Breast epithelium (tissue), 4 donors: ENCODE data around the gene GPR107. TPM values are rescaled to one million over a fixed set of nuclear protein-coding genes. Genes with fewer than 3 reads are reported as not detected.

Source experiments
- DNase-seq, 2 donors: peaks; one replicate each; pipeline ENCODE4 v3.0.0-alpha.2; 2019; ENCODE audit warnings: low spot score in 2 of 2
- H3K27ac ChIP-seq, 2 donors: fragments of 200-600 bp; sonication (generic) in 1 of 2; one replicate each; pipeline ENCODE4 v1.5.1; 2016 to 2019; ENCODE audit warnings: mild to moderate bottlenecking in 1 of 2
- H3K27me3 ChIP-seq, 2 donors: fragments of 200-600 bp; sonication (generic) in 1 of 2; one replicate each; pipeline versions ENCODE4 v1.5.1 to v1.6.0; 2017 to 2019; ENCODE audit warnings: control low read depth in 1 of 2, mild to moderate bottlenecking in 1 of 2
- H3K36me3 ChIP-seq: fragments of 200-600 bp; one replicate; pipeline ENCODE4 v1.5.1; 2019
- H3K4me1 ChIP-seq, 2 donors: fragments of 200-600 bp; sonication (generic); one replicate each; pipeline ENCODE4 v1.5.1; 2016 to 2019; ENCODE audit warnings: control low read depth in 1 of 2
- H3K4me3 ChIP-seq, 3 donors: fragments of 200-600 bp; sonication (generic); 1 replicate in 2 of 3; 2 replicates in 1 of 3; pipeline ENCODE4 v1.5.1; 2016 to 2019; ENCODE audit warnings: mild to moderate bottlenecking in 3 of 3, moderate library complexity in 2 of 3
- H3K9me3 ChIP-seq, 2 donors: fragments of 200-600 bp; sonication (generic) in 1 of 2; one replicate each; pipeline ENCODE4 v1.5.1; 2016 to 2019; ENCODE audit warnings: control low read depth in 1 of 2
- CTCF ChIP-seq, 3 donors: fragments of 450-650 bp; IDR thresholded peaks; one replicate each; pipeline ENCODE4 v1.5.1; 2016 to 2017; ENCODE audit warnings: antibody characterized with exemption in 3 of 3, mild to moderate bottlenecking in 3 of 3, moderate library complexity in 3 of 3
- POLR2A ChIP-seq: fragments of 450-650 bp; IDR thresholded peaks from one replicate; pipeline ENCODE4 v1.6.1; 2016; ENCODE audit warnings: antibody characterized with exemption, mild to moderate bottlenecking, moderate library complexity
- POLR2AphosphoS5 ChIP-seq, 3 donors: sonication (generic); formaldehyde crosslinking; IDR thresholded peaks; one replicate each; pipeline ENCODE4 v1.6.1; 2017; ENCODE audit warnings: antibody characterized with exemption in 3 of 3
- intact Hi-C: fragments of 100-400 bp; cut with DNase I; formaldehyde crosslinking; loops from one replicate; pipeline ENCODE4 v1.15.1; 2023; ENCODE audit warnings: low total_unique reads
- total RNA-seq, 3 donors: library from RNA; depleted of rRNA; stranded (reverse); fragments of >200 nt; gene quantifications; one replicate each; pipeline ENCODE4 v1.1.0, GENCODE V29; 2016

The GPR107 gene
- total RNA-seq, 3 donors from 2014 or later = 22.5 to 26.9 (median 25.6) TPM

- H3K36me3 ChIP-seq = no peaks in the 10 kb centered on the region
- H3K4me1 ChIP-seq = no peaks in the 10 kb centered on the region
- intact Hi-C loops = no loop called here
- no peak overlapping the region for H3K27ac ChIP-seq
- no peak overlapping the region for H3K4me3 ChIP-seq
- no peak for DNase-seq
- no peaks in the 10 kb centered on the region for H3K9me3 ChIP-seq
- TF ChIP-seq CTCF (IDR thresholded peaks at IDR 0.05) (no peak), POLR2AphosphoS5 (IDR thresholded peaks at IDR 0.05) (no peak), POLR2A (no peak)
- no peaks in the 10 kb centered on the region for H3K27me3 ChIP-seq
Measured at GRCh38 chr9:130072515-130073235, 19.0 kb downstream of the GPR107 start.

- intact Hi-C loops = no loop called here
- H3K27ac ChIP-seq = no peak overlapping the region
- DNase-seq = no peak
Measured at GRCh38 chr9:130073373-130073772, 19.7 kb downstream of the GPR107 start.

GRCh38 chr9:130078547-130078946 lies 24.8 kb downstream of the GPR107 start:
- H3K27me3 ChIP-seq = no peaks in the 10 kb centered on the region
- H3K36me3 ChIP-seq = peaks cover 5% of the 10 kb centered on the region
- no peak overlapping the region for H3K4me3 ChIP-seq
- TF ChIP-seq POLR2AphosphoS5 (IDR thresholded peaks at IDR 0.05) = no peak
- TF ChIP-seq CTCF (IDR thresholded peaks at IDR 0.05) = no peak
- no peak for TF ChIP-seq POLR2A
- intact Hi-C loops = no loop called here
- H3K4me1 ChIP-seq = no peaks in the 10 kb centered on the region
- no peak overlapping the region for H3K27ac ChIP-seq
- no peaks in the 10 kb centered on the region for H3K9me3 ChIP-seq
- no peak for DNase-seq

More at GRCh38 chr9:130073373-130073772, 19.7 kb downstream of the GPR107 start:
- Histone ChIP-seq H3K36me3 (no peaks in the 10 kb centered on the region), H3K4me3 (no peak overlapping the region), H3K4me1 (no peaks in the 10 kb centered on the region), H3K27me3 (no peaks in the 10 kb centered on the region), H3K9me3 (no peaks in the 10 kb centered on the region)
- no peak for TF ChIP-seq CTCF (IDR thresholded peaks at IDR 0.05)
- TF ChIP-seq POLR2AphosphoS5 (IDR thresholded peaks at IDR 0.05) = no peak
- TF ChIP-seq POLR2A = no peak

- intact Hi-C loops = no loop called here
- H3K36me3 ChIP-seq = peaks cover 5% of the 10 kb centered on the region
- H3K4me3 ChIP-seq = no peak overlapping the region
- no peaks in the 10 kb centered on the region for H3K4me1 ChIP-seq
- no peak overlapping the region for H3K27ac ChIP-seq
- H3K27me3 ChIP-seq = no peaks in the 10 kb centered on the region
- no peak for DNase-seq
- no peak for TF ChIP-seq POLR2A
- TF ChIP-seq CTCF (IDR thresholded peaks at IDR 0.05) = no peak
- no peaks in the 10 kb centered on the region for H3K9me3 ChIP-seq
Measured at GRCh38 chr9:130084337-130084736, 30.6 kb downstream of the GPR107 start.

GRCh38 chr9:130088051-130088450 lies 34.3 kb downstream of the GPR107 start:
- intact Hi-C loops = no loop called here
- no peak overlapping the region for H3K27ac ChIP-seq
- no peaks in the 10 kb centered on the region for H3K9me3 ChIP-seq
- no peaks in the 10 kb centered on the region for H3K27me3 ChIP-seq
- TF ChIP-seq POLR2AphosphoS5 (IDR thresholded peaks at IDR 0.05) (no peak), CTCF (IDR thresholded peaks at IDR 0.05) (no peak), POLR2A (no peak)
- H3K4me3 ChIP-seq = no peak overlapping the region
- H3K4me1 ChIP-seq = no peaks in the 10 kb centered on the region
- no peaks in the 10 kb centered on the region for H3K36me3 ChIP-seq
- DNase-seq = no peak
